Neural cell (in vitro differentiated cells): ENCODE data around the gene NCEH1.

Experiments
- CTCF ChIP-seq: fragments of 450-650 bp; IDR thresholded peaks from 2 replicates; pipeline ENCODE4 v1.5.1; 2014; ENCODE audit warnings: antibody characterized with exemption, mild to moderate bottlenecking, moderate library complexity; ENCODE audit not compliant: poor library complexity, severe bottlenecking
- EP300 ChIP-seq: fragments of 450-650 bp; conservative IDR thresholded peaks from 2 replicates; pipeline ENCODE4 v1.6.1; 2014; ENCODE audit warnings: antibody characterized with exemption, mild to moderate bottlenecking, moderate library complexity; ENCODE audit not compliant: poor library complexity, severe bottlenecking
- EZH2 ChIP-seq: fragments of 200-600, 300-800 bp; shearing (Covaris generic), sonication (generic); IDR thresholded peaks from 2 replicates; pipeline ENCODE4 v1.6.1; 2014; ENCODE audit warnings: antibody characterized with exemption, low read length, borderline replicate concordance, mild to moderate bottlenecking; ENCODE audit not compliant: insufficient read depth, poor library complexity, severe bottlenecking
- MXI1 ChIP-seq: fragments of 450-650 bp; conservative IDR thresholded peaks from 2 replicates; pipeline ENCODE4 v1.6.1; 2014; ENCODE audit warnings: antibody characterized with exemption, mild to moderate bottlenecking; ENCODE audit not compliant: poor library complexity, severe bottlenecking
- POLR2AphosphoS5 ChIP-seq: IDR thresholded peaks from 2 replicates; pipeline ENCODE4 v1.6.1; 2012
- RAD21 ChIP-seq: fragments of 450-650 bp; conservative IDR thresholded peaks from 2 replicates; pipeline ENCODE4 v1.6.1; 2014; ENCODE audit warnings: antibody characterized with exemption, mild to moderate bottlenecking, moderate library complexity
- REST ChIP-seq: IDR thresholded peaks from 2 replicates; pipeline ENCODE4 v1.6.1; 2012; ENCODE audit warnings: borderline replicate concordance
- SMC3 ChIP-seq: fragments of 450-650 bp; conservative IDR thresholded peaks from 2 replicates; pipeline ENCODE4 v1.6.1; 2014; ENCODE audit warnings: antibody characterized with exemption, mild to moderate bottlenecking, moderate library complexity; ENCODE audit not compliant: poor library complexity
- TAF1 ChIP-seq: IDR thresholded peaks from 2 replicates; pipeline ENCODE4 v1.6.1; 2012; ENCODE audit warnings: low read depth

GRCh38 chr3:172688588-172688987 lies 22.3 kb downstream of the NCEH1 start:
- TF ChIP-seq TAF1 (no peak), POLR2AphosphoS5 (no peak), CTCF (no peak), RAD21 (no peak), REST (no peak), EP300 (no peak), SMC3 (no peak), EZH2 (no peak), MXI1 (no peak)
